Ascending aorta (tissue), 2 donors: Measurements from ENCODE around the gene IMPA2. TPM values are rescaled to one million over a fixed set of nuclear protein-coding genes. Genes with fewer than 3 reads are reported as not detected.

Source experiments
- DNase-seq, 2 donors: peaks; one replicate each; pipeline ENCODE4 v3.0.0-alpha.2; 2019; ENCODE audit warnings: low spot score in 2 of 2
- H3K27ac ChIP-seq, 2 donors: fragments of 200-600 bp; sonication (generic); one replicate each; pipeline ENCODE4 v1.5.1; 2016 to 2017; ENCODE audit warnings: mild to moderate bottlenecking in 1 of 2
- H3K27me3 ChIP-seq: fragments of 200-600 bp; sonication (generic); one replicate; pipeline ENCODE4 v1.5.1; 2017
- H3K36me3 ChIP-seq, 2 donors: fragments of 200-600 bp; sonication (generic); one replicate each; pipeline ENCODE4 v1.5.1; 2016
- H3K4me1 ChIP-seq, 2 donors: fragments of 200-600 bp; sonication (generic); one replicate each; pipeline ENCODE4 v1.5.1; 2016 to 2017; ENCODE audit warnings: mild to moderate bottlenecking in 1 of 2
- H3K4me3 ChIP-seq, 2 donors: fragments of 200-600 bp; sonication (generic); one replicate each; pipeline ENCODE4 v1.5.1; 2016 to 2017; ENCODE audit warnings: mild to moderate bottlenecking in 1 of 2
- H3K9me3 ChIP-seq, 2 donors: fragments of 200-600 bp; sonication (generic); one replicate each; pipeline ENCODE4 v1.5.1; 2016
- CTCF ChIP-seq, 3 experiments: fragments of 200-600 bp in 2 of 3; fragments of 450-650 bp in 1 of 3; sonication (generic) in 2 of 3; IDR thresholded peaks; one replicate each; pipeline ENCODE4 v1.5.1; 2016 to 2019; ENCODE audit warnings: antibody characterized with exemption in 3 of 3, mild to moderate bottlenecking in 1 of 3, moderate library complexity in 1 of 3
- intact Hi-C: fragments of 100-400 bp; cut with DNase I; formaldehyde crosslinking; loops from one replicate; pipeline ENCODE4 v1.15.1; 2023
- total RNA-seq: library from RNA; depleted of rRNA; stranded (reverse); fragments of >200 nt; gene quantifications from one replicate; pipeline ENCODE4 v1.1.0, GENCODE V29; 2016

The IMPA2 gene
- total RNA-seq, 1 donor from 2014 or later: 43.4 TPM

- Histone ChIP-seq H3K9me3 (no peaks in the 10 kb centered on the region), H3K4me1 (no peaks in the 10 kb centered on the region), H3K27me3 (no peaks in the 10 kb centered on the region), H3K4me3 (no peak overlapping the region), H3K27ac (no peak overlapping the region), H3K36me3 (peaks cover 12 to 26% of the 10 kb centered on the region in 2 donors)
- DNase-seq: no peak
- TF ChIP-seq CTCF (IDR thresholded peaks at IDR 0.05): no peak
- intact Hi-C loops: no loop called here
These were observed 25.2 kb downstream of the IMPA2 start for GRCh38 chr18:12006488-12006840.

GRCh38 chr18:12007063-12007462 lies 25.8 kb downstream of the IMPA2 start:
- Histone ChIP-seq H3K4me3 (no peak overlapping the region), H3K9me3 (no peaks in the 10 kb centered on the region), H3K27ac (no peak overlapping the region), H3K27me3 (no peaks in the 10 kb centered on the region), H3K4me1 (no peaks in the 10 kb centered on the region), H3K36me3 (peaks cover 16 to 28% of the 10 kb centered on the region in 2 donors)
- intact Hi-C loops: no loop called here
- DNase-seq: no peak
- TF ChIP-seq CTCF (IDR thresholded peaks at IDR 0.05): no peak

GRCh38 chr18:12008181-12008767 lies 27.0 kb downstream of the IMPA2 start:
- DNase-seq: no peak
- Histone ChIP-seq H3K27me3 (no peaks in the 10 kb centered on the region), H3K36me3 (peaks cover 16 to 34% of the 10 kb centered on the region in 2 donors), H3K9me3 (no peaks in the 10 kb centered on the region), H3K27ac (no peak overlapping the region), H3K4me3 (no peak overlapping the region), H3K4me1 (no peaks in the 10 kb centered on the region)
- intact Hi-C loops: no loop called here
- no peak for TF ChIP-seq CTCF (IDR thresholded peaks at IDR 0.05)

- no peak for DNase-seq
- no peak for TF ChIP-seq CTCF (IDR thresholded peaks at IDR 0.05)
- no peak overlapping the region for H3K27ac ChIP-seq
- intact Hi-C loops: no loop called here
- H3K36me3 ChIP-seq: peaks cover 16 to 34% of the 10 kb centered on the region in 2 donors
- H3K4me1 ChIP-seq: no peaks in the 10 kb centered on the region
- no peaks in the 10 kb centered on the region for H3K9me3 ChIP-seq
- no peak overlapping the region for H3K4me3 ChIP-seq
- no peaks in the 10 kb centered on the region for H3K27me3 ChIP-seq
These were observed 27.7 kb downstream of the IMPA2 start for GRCh38 chr18:12008842-12009580.

- H3K36me3 ChIP-seq: peaks cover 16 to 34% of the 10 kb centered on the region in 2 donors
- no peak for TF ChIP-seq CTCF (IDR thresholded peaks at IDR 0.05)
These were observed 28.4 kb downstream of the IMPA2 start for GRCh38 chr18:12009581-12010140.

More at GRCh38 chr18:12009581-12010140, 28.4 kb downstream of the IMPA2 start:
- H3K4me1 ChIP-seq: no peaks in the 10 kb centered on the region
- H3K9me3 ChIP-seq: no peaks in the 10 kb centered on the region
- no peak overlapping the region for H3K27ac ChIP-seq
- intact Hi-C loops: no loop called here
- no peak overlapping the region for H3K4me3 ChIP-seq
- no peak for DNase-seq
- H3K27me3 ChIP-seq: no peaks in the 10 kb centered on the region
